T-helper 2 cell treated with Interferon-gamma antibody and Interleukin-4, amounts not matched to agents 5 μg/mL and 100 μg/mL, for 36 hours (primary cell): ENCODE measurements around the gene GMPPB.

Source experiments
- DNase-seq: peaks from one replicate; pipeline ENCODE4 v3.0.0; 2021; ENCODE audit warnings: low spot score
- H3K27ac Mint-ChIP-seq: one replicate; pipeline ENCODE4 v1.8.0; 2021; ENCODE audit warnings: mild to moderate bottlenecking, mixed read lengths
- H3K27me3 Mint-ChIP-seq: one replicate; pipeline ENCODE4 v1.8.0; 2021; ENCODE audit warnings: low read depth, mixed read lengths
- H3K36me3 Mint-ChIP-seq: one replicate; pipeline ENCODE4 v1.8.0; 2021; ENCODE audit warnings: low read depth, mixed read lengths
- H3K4me1 Mint-ChIP-seq: one replicate; pipeline ENCODE4 v1.8.0; 2021; ENCODE audit warnings: low read depth, mixed read lengths
- H3K4me3 Mint-ChIP-seq: one replicate; pipeline ENCODE4 v1.8.0; 2022; ENCODE audit warnings: mild to moderate bottlenecking, moderate library complexity, mixed read lengths
- H3K9me3 Mint-ChIP-seq: one replicate; pipeline ENCODE4 v1.8.0; 2021; ENCODE audit warnings: mixed read lengths

GMPPB gene

GRCh38 chr3:49670940-49671290 lies 52.8 kb downstream of the GMPPB start:
- Mint-ChIP-seq H3K4me1 (peaks cover 13% of the 10 kb centered on the region), H3K9me3 (no peaks in the 10 kb centered on the region), H3K4me3 (no peak overlapping the region), H3K27ac (no peak overlapping the region), H3K27me3 (no peaks in the 10 kb centered on the region), H3K36me3 (peaks cover 3% of the 10 kb centered on the region)
- DNase-seq, result no peak
